HFF-Myc (cell line): ENCODE results near the gene OGA.

ENCODE experiments used
- DNase-seq: peaks from one replicate; pipeline ENCODE4 v3.0.0-alpha.2; 2011; ENCODE audit warnings: low read depth; ENCODE audit errors: extremely low read depth
- H3K4me3 ChIP-seq: replicated peaks from 2 replicates; pipeline ENCODE4 v1.5.1; 2011; ENCODE audit warnings: low read depth, mild to moderate bottlenecking, control low read depth, low read length
- CTCF ChIP-seq: IDR thresholded peaks from 2 replicates; pipeline ENCODE4 v1.5.1; 2012; ENCODE audit warnings: mild to moderate bottlenecking, low read depth, low read length, control low read depth; ENCODE audit errors: missing control alignments

Gene OGA

GRCh38 chr10:101851411-101852116, 33.3 kb upstream of the OGA start:
- TF ChIP-seq CTCF: no peak
- no peak overlapping the region for H3K4me3 ChIP-seq
- DNase-seq: no peak

DNA sequence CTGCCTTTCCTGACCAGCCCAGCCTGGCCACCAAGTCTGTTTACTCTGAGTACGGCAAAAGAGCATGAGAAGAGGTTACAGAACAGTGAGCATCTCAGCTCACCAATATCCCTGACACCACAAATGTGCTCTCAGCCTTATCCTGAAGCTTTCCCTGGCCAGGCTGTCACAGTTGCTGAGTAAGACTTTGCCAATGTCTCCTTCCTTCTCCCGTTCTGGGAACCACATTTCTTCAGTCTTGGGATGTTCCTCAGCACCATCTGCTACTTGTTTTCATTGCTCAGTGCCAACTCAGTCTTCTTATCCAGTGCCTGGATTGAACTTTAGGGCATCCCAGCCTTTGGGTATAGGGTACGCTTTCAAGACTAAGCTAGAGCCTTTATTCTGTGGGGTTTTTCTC, 32.5 kb upstream of the OGA start:
- no peak overlapping the region for H3K4me3 ChIP-seq
- no peak for TF ChIP-seq CTCF
- DNase-seq: no peak

- no peak for TF ChIP-seq CTCF
- DNase-seq: no peak
- no peak overlapping the region for H3K4me3 ChIP-seq
Observed at GRCh38 chr10:101848894-101849351, 30.7 kb upstream of the OGA start.

GRCh38 chr10:101848408-101848807, 30.2 kb upstream of the OGA start:
- H3K4me3 ChIP-seq: no peak overlapping the region
- no peak for DNase-seq
- no peak for TF ChIP-seq CTCF

DNA sequence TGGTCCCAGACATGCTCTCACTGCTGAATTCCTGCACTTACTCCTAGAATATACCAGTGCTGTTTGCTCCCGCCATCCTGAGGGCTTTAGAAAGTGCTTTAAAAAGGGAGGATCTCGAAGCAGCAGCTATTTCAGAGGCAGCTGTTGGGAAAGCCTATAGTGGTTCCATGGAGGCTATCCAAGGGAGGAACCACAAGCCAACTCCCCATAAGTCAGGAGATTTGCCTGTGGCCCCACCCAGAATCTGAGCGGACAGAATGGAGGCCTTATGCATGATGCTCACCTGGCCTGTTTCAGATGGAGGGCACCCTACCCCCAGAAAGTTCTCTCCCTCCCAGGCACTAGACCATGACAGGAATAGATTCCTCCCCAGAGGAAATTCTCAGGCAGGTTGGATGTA, 27.6 kb upstream of the OGA start:
- DNase-seq: no peak
- TF ChIP-seq CTCF: no peak
- no peak overlapping the region for H3K4me3 ChIP-seq

DNA sequence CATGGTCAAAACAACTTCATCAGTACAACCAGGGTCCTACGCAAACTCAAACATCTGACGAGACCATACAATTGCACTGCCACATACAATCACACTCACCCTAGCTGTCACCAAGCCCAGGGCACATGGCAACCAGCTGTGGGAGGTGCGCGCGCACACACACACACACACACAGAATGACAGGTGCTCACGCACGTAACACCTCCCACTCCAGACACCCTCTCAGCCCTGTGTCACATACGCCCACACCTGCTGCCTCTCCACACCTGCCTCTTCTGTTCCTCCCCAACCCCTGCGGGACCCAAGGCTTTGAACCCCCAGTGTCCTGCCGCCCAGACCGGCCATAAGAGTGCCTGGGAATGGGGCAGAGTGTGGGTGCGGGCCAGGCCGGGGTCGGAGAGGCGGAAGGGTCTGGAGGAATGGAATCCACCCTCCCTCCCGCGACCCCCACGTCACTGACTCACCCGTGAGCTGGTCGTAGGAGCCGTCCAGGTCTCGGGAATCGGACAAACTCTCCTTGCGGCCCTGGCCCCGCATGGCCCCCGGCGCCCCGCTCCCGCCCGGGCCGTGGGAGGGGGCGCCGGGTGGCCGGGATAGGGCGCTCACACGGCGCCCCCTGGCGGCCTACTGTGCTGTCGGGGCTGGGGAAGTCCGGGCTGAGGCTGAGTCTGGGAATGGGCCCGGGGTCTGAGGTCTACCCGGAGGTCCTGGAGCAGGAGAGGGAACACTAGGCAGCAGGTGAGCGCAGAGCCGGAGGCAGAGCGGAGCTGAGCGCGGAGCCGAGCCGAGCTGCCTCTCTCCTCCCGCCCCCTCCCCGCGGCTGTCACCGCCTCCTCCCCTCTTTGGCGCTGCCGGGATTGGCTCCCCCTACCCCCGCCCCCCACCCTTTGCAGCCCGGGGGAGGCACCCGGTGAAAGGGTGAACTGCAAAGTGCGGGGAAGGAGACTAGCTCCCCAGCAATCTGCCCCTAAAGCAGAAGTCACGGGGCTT, 25.1 kb upstream of the OGA start, which contains the start of gene KCNIP2:
Gene KCNIP2, minus strand, starts transcription at position 769 of the 990 bp plus-strand sequence. Its CDS starts 232 bp downstream, at position 537.
- TF ChIP-seq CTCF: peak; percentile 57
- DNase-seq: no peak
- no peak within 1 kb of the TSS for H3K4me3 ChIP-seq
